Stimulated activated CD4-positive, alpha-beta T cell treated with anti-CD3 and anti-CD28 coated beads, Interleukin-2, amount 100 ng/mL, for 48 hours (primary cell): ENCODE results near the gene PTPRG.

Experiments
- DNase-seq, 2 donors: peaks; one replicate each; pipeline ENCODE4 v3.0.0-alpha.2; 2020

PTPRG gene

GRCh38 chr3:61593446-61594029 lies 32.2 kb downstream of the PTPRG start:
- no peak for DNase-seq

- no peak for DNase-seq
Observed at GRCh38 chr3:61594144-61594963, 33.0 kb downstream of the PTPRG start.

GRCh38 chr3:61594964-61595285 lies 33.6 kb downstream of the PTPRG start:
- DNase-seq, result no peak

GRCh38 chr3:61595288-61595687 lies 33.9 kb downstream of the PTPRG start:
- DNase-seq, result no peak

GRCh38 chr3:61595826-61596225 lies 34.5 kb downstream of the PTPRG start:
- no peak for DNase-seq

- no peak for DNase-seq
Observed at GRCh38 chr3:61597906-61598305, 36.5 kb downstream of the PTPRG start.

- no peak for DNase-seq
Observed at GRCh38 chr3:61600195-61600594, 38.8 kb downstream of the PTPRG start.

- no peak for DNase-seq
Observed at GRCh38 chr3:61601831-61602230, 40.5 kb downstream of the PTPRG start.

- no peak for DNase-seq
Observed at GRCh38 chr3:61602466-61602865, 41.1 kb downstream of the PTPRG start.

GRCh38 chr3:61605589-61606175 lies 44.3 kb downstream of the PTPRG start:
- no peak for DNase-seq

GRCh38 chr3:61606196-61606595 lies 44.8 kb downstream of the PTPRG start:
- DNase-seq, result no peak

- no peak for DNase-seq
Observed at GRCh38 chr3:61608072-61608471, 46.7 kb downstream of the PTPRG start.

GRCh38 chr3:61608711-61609110 lies 47.3 kb downstream of the PTPRG start:
- no peak for DNase-seq

GRCh38 chr3:61610316-61610715 lies 48.9 kb downstream of the PTPRG start:
- no peak for DNase-seq

GRCh38 chr3:61612211-61613194 lies 51.1 kb downstream of the PTPRG start:
- DNase-seq, result no peak

GRCh38 chr3:61613666-61614065 lies 52.3 kb downstream of the PTPRG start:
- DNase-seq, result no peak

- DNase-seq, result no peak
Observed at GRCh38 chr3:61615643-61616042, 54.3 kb downstream of the PTPRG start.

- DNase-seq, result no peak
Observed at GRCh38 chr3:61616586-61616985, 55.2 kb downstream of the PTPRG start.

GRCh38 chr3:61617041-61617440 lies 55.7 kb downstream of the PTPRG start:
- no peak for DNase-seq

- DNase-seq, result no peak
Observed at GRCh38 chr3:61617651-61618050, 56.3 kb downstream of the PTPRG start.

GRCh38 chr3:61618231-61618630 lies 56.9 kb downstream of the PTPRG start:
- no peak for DNase-seq

- DNase-seq, result no peak
Observed at GRCh38 chr3:61618871-61619270, 57.5 kb downstream of the PTPRG start.

GRCh38 chr3:61620073-61620472 lies 58.7 kb downstream of the PTPRG start:
- DNase-seq, result no peak
